OCI-LY1 (cell line): Measurements from ENCODE around the gene PARD3B.

Experiments
- H2AFZ ChIP-seq: fragments of 200-600 bp; sonication (generic), shearing (Covaris generic); 2 replicates; pipeline ENCODE4 v1.6.0; 2014; ENCODE audit warnings: antibody characterized with exemption, mild to moderate bottlenecking, low read length
- H3F3A ChIP-seq: fragments of 200-600 bp; sonication (generic), shearing (Covaris generic); 2 replicates; pipeline ENCODE4 v1.6.0; 2014; ENCODE audit warnings: mild to moderate bottlenecking, antibody characterized with exemption, low read length, moderate library complexity; ENCODE audit not compliant: insufficient read depth
- H3K27ac ChIP-seq: fragments of 200-600 bp; sonication (generic); 2 replicates; pipeline ENCODE4 v1.5.1; 2014; ENCODE audit warnings: low read length, mixed run types, mild to moderate bottlenecking, low read depth; ENCODE audit not compliant: poor library complexity, severe bottlenecking
- H3K27me3 ChIP-seq: fragments of 200-600 bp; sonication (generic); 2 replicates; pipeline ENCODE4 v1.6.0; 2014; ENCODE audit warnings: antibody characterized with exemption, mild to moderate bottlenecking, low read length, moderate library complexity; ENCODE audit not compliant: insufficient read depth
- H3K36me3 ChIP-seq: fragments of 200-600 bp; sonication (generic); 2 replicates; pipeline ENCODE4 v1.6.1; 2014; ENCODE audit warnings: mild to moderate bottlenecking, antibody characterized with exemption, low read length, moderate library complexity, mixed read lengths; ENCODE audit not compliant: insufficient read depth
- H3K4me1 ChIP-seq: fragments of 200-600 bp; sonication (generic); 2 replicates; pipeline ENCODE4 v1.5.1; 2014; ENCODE audit warnings: mild to moderate bottlenecking, low read length, moderate library complexity; ENCODE audit not compliant: insufficient read depth, severe bottlenecking
- H3K4me2 ChIP-seq: fragments of 200-600 bp; sonication (generic), shearing (Covaris generic); 2 replicates; pipeline ENCODE4 v1.6.1; 2014; ENCODE audit warnings: low read length
- H3K4me3 ChIP-seq: fragments of 200-600 bp; sonication (generic); 2 replicates; pipeline ENCODE4 v1.5.1; 2014; ENCODE audit warnings: low read length, low read depth, mild to moderate bottlenecking, mixed read lengths; ENCODE audit not compliant: poor library complexity, severe bottlenecking
- H3K79me2 ChIP-seq: fragments of 200-600 bp; shearing (Covaris generic); 2 replicates; pipeline ENCODE4 v1.6.1; 2016; ENCODE audit warnings: mixed run types, low read length, mixed read lengths; ENCODE audit not compliant: insufficient read depth
- H3K9ac ChIP-seq: fragments of 200-600 bp; sonication (generic), shearing (Covaris generic); 2 replicates; pipeline ENCODE4 v1.6.1; 2014; ENCODE audit warnings: mild to moderate bottlenecking, low read length, mixed read lengths
- H3K9me2 ChIP-seq: fragments of 200-600 bp; sonication (generic), shearing (Covaris generic); 2 replicates; pipeline ENCODE4 v1.6.1; 2014; ENCODE audit warnings: low read depth, mild to moderate bottlenecking, low read length, mixed read lengths
- H3K9me3 ChIP-seq: fragments of 200-600 bp; shearing (Covaris generic); 2 replicates; pipeline ENCODE4 v1.6.1; 2014; ENCODE audit warnings: low read length, mixed read lengths
- H4K20me1 ChIP-seq: fragments of 200-600 bp; sonication (generic), shearing (Covaris generic); 2 replicates; pipeline ENCODE4 v1.6.0; 2016; ENCODE audit warnings: mild to moderate bottlenecking, low read length; ENCODE audit not compliant: insufficient read depth
- CTCF ChIP-seq: fragments of 200-600 bp; sonication (generic), shearing (Covaris generic); IDR thresholded peaks from 2 replicates; pipeline ENCODE4 v1.5.1; 2017; ENCODE audit warnings: mild to moderate bottlenecking, antibody characterized with exemption, low read length, moderate library complexity, mixed read lengths
- EZH2 ChIP-seq: fragments of 200-600 bp; sonication (generic), shearing (Covaris generic); IDR thresholded peaks from 2 replicates; pipeline ENCODE4 v1.8.0; 2017; ENCODE audit warnings: borderline replicate concordance, mixed run types, mild to moderate bottlenecking, antibody characterized with exemption, low read length, moderate library complexity, mixed read lengths

The PARD3B gene

GRCh38 chr2:205628422-205628821, 1083.1 kb downstream of the PARD3B start:
- no peaks in the 10 kb centered on the region for H3K79me2 ChIP-seq
- H3K9ac ChIP-seq, result no peak overlapping the region
- no peaks in the 10 kb centered on the region for H3K36me3 ChIP-seq
- H3K4me2 ChIP-seq, result no peak overlapping the region
- H3K4me1 ChIP-seq, result no peaks in the 10 kb centered on the region
- H3K27me3 ChIP-seq, result no peaks in the 10 kb centered on the region; the same call in 1 of the 2 replicates
- no peak overlapping the region for H3K4me3 ChIP-seq
- H2AFZ ChIP-seq, result no peak overlapping the region
- no peaks in the 10 kb centered on the region for H3K9me3 ChIP-seq
- H4K20me1 ChIP-seq, result no peaks in the 10 kb centered on the region
- H3F3A ChIP-seq, result no peaks in the 10 kb centered on the region
- TF ChIP-seq EZH2 (no peak), CTCF (no peak)
- no peak overlapping the region for H3K27ac ChIP-seq
- H3K9me2 ChIP-seq, result no peaks in the 10 kb centered on the region

GRCh38 chr2:205629091-205629776, 1084.0 kb downstream of the PARD3B start:
- no peak overlapping the region for H3K4me3 ChIP-seq
- TF ChIP-seq CTCF (no peak), EZH2 (no peak)
- H3K27me3 ChIP-seq, result no peaks in the 10 kb centered on the region
- no peaks in the 10 kb centered on the region for H3F3A ChIP-seq
- H3K27ac ChIP-seq, result no peak overlapping the region
- H3K9me2 ChIP-seq, result no peaks in the 10 kb centered on the region
- H3K4me2 ChIP-seq, result no peak overlapping the region
- no peaks in the 10 kb centered on the region for H4K20me1 ChIP-seq
- H3K9ac ChIP-seq, result no peak overlapping the region
- H3K4me1 ChIP-seq, result no peaks in the 10 kb centered on the region
- H2AFZ ChIP-seq, result no peak overlapping the region
- no peaks in the 10 kb centered on the region for H3K9me3 ChIP-seq
- H3K79me2 ChIP-seq, result no peaks in the 10 kb centered on the region
- no peaks in the 10 kb centered on the region for H3K36me3 ChIP-seq

GRCh38 chr2:205633994-205634393, 1088.7 kb downstream of the PARD3B start:
- no peak overlapping the region for H3K9ac ChIP-seq
- no peaks in the 10 kb centered on the region for H3K9me2 ChIP-seq
- no peaks in the 10 kb centered on the region for H3K4me1 ChIP-seq
- no peaks in the 10 kb centered on the region for H3F3A ChIP-seq
- H3K27me3 ChIP-seq, result no peaks in the 10 kb centered on the region
- H3K79me2 ChIP-seq, result no peaks in the 10 kb centered on the region
- H3K27ac ChIP-seq, result no peak overlapping the region
- no peaks in the 10 kb centered on the region for H3K36me3 ChIP-seq
- H3K4me2 ChIP-seq, result no peak overlapping the region
- H4K20me1 ChIP-seq, result no peaks in the 10 kb centered on the region
- no peaks in the 10 kb centered on the region for H3K9me3 ChIP-seq
- TF ChIP-seq EZH2 (no peak), CTCF (no peak)
- H2AFZ ChIP-seq, result no peak overlapping the region
- no peak overlapping the region for H3K4me3 ChIP-seq
